MM.1S (cell line): ENCODE results near the gene MFAP5.

Source experiments
- EZH2 ChIP-seq: fragments of 300-600 bp; sonication (generic); optimal IDR thresholded peaks from 2 replicates; pipeline ENCODE3; 2017; ENCODE audit warnings: low read depth, mild to moderate bottlenecking, antibody characterized with exemption, low read length, mixed read lengths
- EZH2phosphoT487 ChIP-seq: fragments of 300-600 bp; sonication (generic); IDR thresholded peaks from 2 replicates; pipeline ENCODE4 v1.6.1; 2018; ENCODE audit warnings: antibody characterized with exemption, low read length
- TF ChIP-seq, protein P1 (sequence below): fragments of 300-600 bp; sonication (generic); IDR thresholded peaks from 2 replicates; pipeline ENCODE4 v1.5.1; 2016; ENCODE audit warnings: antibody characterized with exemption, low read length, mixed read lengths

DNA sequence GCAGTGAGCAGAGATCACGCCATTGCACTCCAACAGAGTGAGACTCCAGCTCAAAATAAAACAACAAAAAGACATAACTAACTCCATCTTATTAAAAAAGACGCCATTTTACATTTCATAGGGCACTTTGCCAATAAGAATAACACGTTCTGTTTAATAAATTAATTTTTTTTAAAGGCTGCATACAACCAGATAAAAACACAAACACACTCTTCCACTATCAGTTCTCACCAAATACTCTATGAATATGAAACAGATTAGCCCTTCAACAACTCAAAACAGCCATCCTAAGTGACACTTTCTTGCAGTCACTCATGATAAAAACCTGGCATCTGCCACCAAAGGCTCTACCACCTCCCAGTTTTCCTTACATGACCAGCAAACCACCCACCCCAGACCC is 66.1 kb downstream of the MFAP5 start:
- TF ChIP-seq, protein P1, sequence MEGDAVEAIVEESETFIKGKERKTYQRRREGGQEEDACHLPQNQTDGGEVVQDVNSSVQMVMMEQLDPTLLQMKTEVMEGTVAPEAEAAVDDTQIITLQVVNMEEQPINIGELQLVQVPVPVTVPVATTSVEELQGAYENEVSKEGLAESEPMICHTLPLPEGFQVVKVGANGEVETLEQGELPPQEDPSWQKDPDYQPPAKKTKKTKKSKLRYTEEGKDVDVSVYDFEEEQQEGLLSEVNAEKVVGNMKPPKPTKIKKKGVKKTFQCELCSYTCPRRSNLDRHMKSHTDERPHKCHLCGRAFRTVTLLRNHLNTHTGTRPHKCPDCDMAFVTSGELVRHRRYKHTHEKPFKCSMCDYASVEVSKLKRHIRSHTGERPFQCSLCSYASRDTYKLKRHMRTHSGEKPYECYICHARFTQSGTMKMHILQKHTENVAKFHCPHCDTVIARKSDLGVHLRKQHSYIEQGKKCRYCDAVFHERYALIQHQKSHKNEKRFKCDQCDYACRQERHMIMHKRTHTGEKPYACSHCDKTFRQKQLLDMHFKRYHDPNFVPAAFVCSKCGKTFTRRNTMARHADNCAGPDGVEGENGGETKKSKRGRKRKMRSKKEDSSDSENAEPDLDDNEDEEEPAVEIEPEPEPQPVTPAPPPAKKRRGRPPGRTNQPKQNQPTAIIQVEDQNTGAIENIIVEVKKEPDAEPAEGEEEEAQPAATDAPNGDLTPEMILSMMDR: no peak
- TF ChIP-seq EZH2 (no peak), EZH2phosphoT487 (no peak)
